ENCODE data around the gene DYNLRB1. TPM values are rescaled to one million over a fixed set of nuclear protein-coding genes. Genes with fewer than 3 reads are reported as not detected.

DYNLRB1 gene
- total and polyA plus RNA-seq, 9 of the 15 experiments (the other 6 are each of a cell fraction or from before 2014, with no cell fraction given) = 48.7 to 358 (median 121) TPM

DNA sequence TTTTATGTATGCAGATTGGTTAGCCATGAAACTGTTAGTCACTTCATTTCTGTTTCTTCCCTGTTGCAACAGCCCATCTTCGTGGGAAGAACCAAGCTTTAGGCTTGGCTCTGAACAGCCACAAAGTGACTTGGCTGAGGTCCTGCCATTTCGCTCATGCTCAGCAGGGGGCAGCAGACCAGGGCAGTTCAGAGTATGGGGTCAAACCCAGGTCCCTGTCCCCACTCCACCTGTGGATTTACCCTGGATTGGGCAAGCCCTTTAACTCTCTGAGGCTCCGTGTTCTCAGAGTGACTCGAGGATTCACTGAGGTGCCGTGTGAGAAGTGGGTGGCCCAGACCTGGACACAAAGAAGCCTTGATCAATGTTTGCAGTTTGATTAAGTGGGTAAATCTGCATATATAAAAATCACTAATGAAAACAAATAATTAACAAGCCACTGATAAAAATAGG is 22.5 kb downstream of the DYNLRB1 start (continued):
- TF ChIP-seq, protein P1, sequence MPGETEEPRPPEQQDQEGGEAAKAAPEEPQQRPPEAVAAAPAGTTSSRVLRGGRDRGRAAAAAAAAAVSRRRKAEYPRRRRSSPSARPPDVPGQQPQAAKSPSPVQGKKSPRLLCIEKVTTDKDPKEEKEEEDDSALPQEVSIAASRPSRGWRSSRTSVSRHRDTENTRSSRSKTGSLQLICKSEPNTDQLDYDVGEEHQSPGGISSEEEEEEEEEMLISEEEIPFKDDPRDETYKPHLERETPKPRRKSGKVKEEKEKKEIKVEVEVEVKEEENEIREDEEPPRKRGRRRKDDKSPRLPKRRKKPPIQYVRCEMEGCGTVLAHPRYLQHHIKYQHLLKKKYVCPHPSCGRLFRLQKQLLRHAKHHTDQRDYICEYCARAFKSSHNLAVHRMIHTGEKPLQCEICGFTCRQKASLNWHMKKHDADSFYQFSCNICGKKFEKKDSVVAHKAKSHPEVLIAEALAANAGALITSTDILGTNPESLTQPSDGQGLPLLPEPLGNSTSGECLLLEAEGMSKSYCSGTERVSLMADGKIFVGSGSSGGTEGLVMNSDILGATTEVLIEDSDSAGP (CRISPR knock-in tag; IDR thresholded peaks at IDR 0.05) = no peak
- no peak for TF ChIP-seq ZKSCAN3 (CRISPR knock-in tag; IDR thresholded peaks at IDR 0.05)
- no peak for TF ChIP-seq SIN3A (IDR thresholded peaks at IDR 0.05; ENCODE audit: borderline replicate concordance in 2 of 2, control insufficient read depth in 1 of 2, low read depth in 2 of 2, low read length in 2 of 2)
- no peak for TF ChIP-seq RBM39 (optimal IDR thresholded peaks at IDR 0.05; ENCODE audit: low read depth, low read length)
- TF ChIP-seq, protein P2, sequence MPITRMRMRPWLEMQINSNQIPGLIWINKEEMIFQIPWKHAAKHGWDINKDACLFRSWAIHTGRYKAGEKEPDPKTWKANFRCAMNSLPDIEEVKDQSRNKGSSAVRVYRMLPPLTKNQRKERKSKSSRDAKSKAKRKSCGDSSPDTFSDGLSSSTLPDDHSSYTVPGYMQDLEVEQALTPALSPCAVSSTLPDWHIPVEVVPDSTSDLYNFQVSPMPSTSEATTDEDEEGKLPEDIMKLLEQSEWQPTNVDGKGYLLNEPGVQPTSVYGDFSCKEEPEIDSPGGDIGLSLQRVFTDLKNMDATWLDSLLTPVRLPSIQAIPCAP (CRISPR knock-in tag; IDR thresholded peaks at IDR 0.05; ENCODE audit: borderline replicate concordance) = no peak
- TF ChIP-seq TRIM24 (IDR thresholded peaks at IDR 0.05) = no peak
- TF ChIP-seq STAG1 (CRISPR knock-in tag; IDR thresholded peaks at IDR 0.05; ENCODE audit: borderline replicate concordance) = peak; percentile 52; the same call in 1 of the 2 replicates
- peak in 1 of 2 experiments; percentile 49; a peak in 1 of 4 replicates for TF ChIP-seq MAZ (CRISPR knock-in tag; conservative IDR thresholded peaks at IDR 0.05 in 1 of 2, IDR thresholded peaks at IDR 0.05 in 1 of 2)
- TF ChIP-seq, protein P3, sequence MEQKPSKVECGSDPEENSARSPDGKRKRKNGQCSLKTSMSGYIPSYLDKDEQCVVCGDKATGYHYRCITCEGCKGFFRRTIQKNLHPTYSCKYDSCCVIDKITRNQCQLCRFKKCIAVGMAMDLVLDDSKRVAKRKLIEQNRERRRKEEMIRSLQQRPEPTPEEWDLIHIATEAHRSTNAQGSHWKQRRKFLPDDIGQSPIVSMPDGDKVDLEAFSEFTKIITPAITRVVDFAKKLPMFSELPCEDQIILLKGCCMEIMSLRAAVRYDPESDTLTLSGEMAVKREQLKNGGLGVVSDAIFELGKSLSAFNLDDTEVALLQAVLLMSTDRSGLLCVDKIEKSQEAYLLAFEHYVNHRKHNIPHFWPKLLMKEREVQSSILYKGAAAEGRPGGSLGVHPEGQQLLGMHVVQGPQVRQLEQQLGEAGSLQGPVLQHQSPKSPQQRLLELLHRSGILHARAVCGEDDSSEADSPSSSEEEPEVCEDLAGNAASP (IDR thresholded peaks at IDR 0.05) = peak; percentile 74
- TF ChIP-seq ZNF354B (CRISPR knock-in tag; IDR thresholded peaks at IDR 0.05) = no peak
- TF ChIP-seq ZBTB7A (IDR thresholded peaks at IDR 0.05; ENCODE audit: borderline replicate concordance, control insufficient read depth, low read depth, low read length) = no peak
- TF ChIP-seq EP300 (IDR thresholded peaks at IDR 0.05; ENCODE audit: low read length) = 0 out of 2 replicates have a peak, but pooled peaks have one; percentile 19
- TF ChIP-seq, protein P4, sequence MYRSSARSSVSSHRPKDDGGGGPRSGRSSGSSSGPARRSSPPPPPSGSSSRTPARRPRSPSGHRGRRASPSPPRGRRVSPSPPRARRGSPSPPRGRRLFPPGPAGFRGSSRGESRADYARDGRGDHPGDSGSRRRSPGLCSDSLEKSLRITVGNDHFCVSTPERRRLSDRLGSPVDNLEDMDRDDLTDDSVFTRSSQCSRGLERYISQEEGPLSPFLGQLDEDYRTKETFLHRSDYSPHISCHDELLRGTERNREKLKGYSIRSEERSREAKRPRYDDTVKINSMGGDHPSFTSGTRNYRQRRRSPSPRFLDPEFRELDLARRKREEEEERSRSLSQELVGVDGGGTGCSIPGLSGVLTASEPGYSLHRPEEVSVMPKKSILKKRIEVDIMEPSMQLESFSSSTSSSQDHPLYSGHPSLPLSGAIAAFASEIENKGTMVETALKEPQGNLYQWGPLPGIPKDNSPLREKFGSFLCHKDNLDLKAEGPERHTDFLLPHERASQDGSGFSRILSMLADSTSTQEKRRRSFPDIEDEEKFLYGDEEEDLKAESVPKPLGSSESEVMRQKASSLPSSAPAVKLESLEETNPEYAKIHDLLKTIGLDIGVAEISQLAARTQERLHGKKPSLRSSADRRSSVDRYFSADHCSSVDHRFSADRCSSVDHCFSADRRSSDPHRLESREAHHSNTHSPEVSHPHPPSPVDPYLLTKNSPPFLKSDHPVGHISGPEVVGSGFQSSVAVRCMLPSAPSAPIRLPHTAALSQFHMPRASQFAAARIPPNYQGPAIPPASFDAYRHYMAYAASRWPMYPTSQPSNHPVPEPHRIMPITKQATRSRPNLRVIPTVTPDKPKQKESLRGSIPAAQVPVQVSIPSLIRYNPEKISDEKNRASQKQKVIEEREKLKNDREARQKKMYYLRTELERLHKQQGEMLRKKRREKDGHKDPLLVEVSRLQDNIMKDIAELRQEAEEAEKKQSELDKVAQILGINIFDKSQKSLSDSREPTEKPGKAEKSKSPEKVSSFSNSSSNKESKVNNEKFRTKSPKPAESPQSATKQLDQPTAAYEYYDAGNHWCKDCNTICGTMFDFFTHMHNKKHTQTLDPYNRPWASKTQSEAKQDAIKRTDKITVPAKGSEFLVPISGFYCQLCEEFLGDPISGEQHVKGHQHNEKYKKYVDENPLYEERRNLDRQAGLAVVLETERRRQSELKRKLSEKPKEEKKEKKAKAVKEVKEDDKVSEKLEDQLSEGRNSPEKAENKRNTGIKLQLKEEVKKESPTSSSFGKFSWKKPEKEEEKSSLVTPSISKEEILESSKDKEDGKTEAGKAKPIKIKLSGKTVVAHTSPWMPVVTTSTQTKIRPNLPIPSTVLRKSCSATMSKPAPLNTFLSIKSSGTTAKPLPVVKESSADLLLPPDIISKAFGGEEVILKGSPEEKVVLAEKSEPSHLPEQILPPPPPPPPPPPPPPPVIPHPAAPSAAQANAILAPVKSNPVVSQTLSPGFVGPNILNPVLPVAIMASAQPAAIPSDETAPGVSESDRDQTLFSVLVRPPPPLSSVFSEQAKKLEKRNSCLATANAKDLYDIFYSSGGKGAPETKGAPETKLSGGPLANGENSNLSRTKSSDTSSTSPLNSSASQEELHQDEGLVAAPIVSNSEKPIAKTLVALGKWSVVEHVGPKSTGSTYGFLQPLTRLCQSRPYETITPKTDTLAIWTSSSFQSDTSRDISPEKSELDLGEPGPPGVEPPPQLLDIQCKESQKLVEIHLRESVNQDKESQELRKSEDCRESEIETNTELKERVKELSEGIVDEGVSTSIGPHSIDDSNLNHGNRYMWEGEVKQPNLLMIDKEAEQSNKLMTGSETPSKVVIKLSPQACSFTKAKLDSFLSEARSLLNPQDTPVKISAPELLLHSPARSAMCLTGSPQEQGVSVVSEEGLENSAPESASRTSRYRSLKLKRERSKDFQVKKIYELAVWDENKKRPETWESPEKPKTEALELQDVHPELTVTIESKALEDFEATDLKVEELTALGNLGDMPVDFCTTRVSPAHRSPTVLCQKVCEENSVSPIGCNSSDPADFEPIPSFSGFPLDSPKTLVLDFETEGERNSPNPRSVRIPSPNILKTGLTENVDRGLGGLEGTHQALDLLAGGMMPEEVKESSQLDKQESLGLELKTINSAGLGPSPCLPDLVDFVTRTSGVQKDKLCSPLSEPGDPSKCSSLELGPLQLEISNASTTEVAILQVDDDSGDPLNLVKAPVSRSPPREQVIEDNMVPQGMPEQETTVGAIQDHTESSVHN (IDR thresholded peaks at IDR 0.05; ENCODE audit: borderline replicate concordance in 1 of 2, low read depth in 1 of 2) = no peak
- no peak for TF ChIP-seq ETV6 (IDR thresholded peaks at IDR 0.05; ENCODE audit: borderline replicate concordance in 1 of 2, low read depth in 2 of 2, low read length in 1 of 2)
- no peak for TF ChIP-seq ETV6 (CRISPR knock-in tag; IDR thresholded peaks at IDR 0.05; ENCODE audit: borderline replicate concordance)
- TF ChIP-seq RCOR1 (IDR thresholded peaks at IDR 0.05; ENCODE audit: borderline replicate concordance in 1 of 2, low read depth in 2 of 2, low read length in 2 of 2) = no peak

All from K562 (cell line).